ENCODE measurements around the gene PCDHGA8.
A peak's percentile ranks its signal among the peaks of the same experiment; 100 is the strongest.
"Not testable (repeated sequence)": the region's sequence is repeated elsewhere in the genome, so short reads cannot be mapped to it uniquely, and the experiment has no call there.

Gene PCDHGA8

GRCh38 chr5:141403387-141403786 lies 11.0 kb downstream of the PCDHGA8 start:
- no peak for DNase-seq

GRCh38 chr5:141407790-141408505 lies 15.5 kb downstream of the PCDHGA8 start, which contains the start of gene PCDHGB6:
Gene PCDHGB6, plus strand, starts transcription at chr5:141408021. Its CDS starts 182 bp downstream, at chr5:141408203.
- peak; percentile 60 to 64 for DNase-seq

GRCh38 chr5:141409598-141410306 lies 17.3 kb downstream of the PCDHGA8 start:
- no peak for DNase-seq

GRCh38 chr5:141411575-141411974 lies 19.1 kb downstream of the PCDHGA8 start:
- no peak for DNase-seq

GRCh38 chr5:141412854-141413539 lies 20.6 kb downstream of the PCDHGA8 start, which contains the start of gene PCDHGA10:
Gene PCDHGA10, plus strand, starts transcription at chr5:141412987. Its CDS starts 189 bp downstream, at chr5:141413176.
- DNase-seq = peak in 1 of 2 experiments; percentile 66

GRCh38 chr5:141413540-141414069 lies 21.2 kb downstream of the PCDHGA8 start:
- no peak for DNase-seq

GRCh38 chr5:141414548-141415274 lies 22.3 kb downstream of the PCDHGA8 start:
- not testable (repeated sequence) for DNase-seq

GRCh38 chr5:141415275-141415618 lies 22.8 kb downstream of the PCDHGA8 start:
- DNase-seq = not testable (repeated sequence)

GRCh38 chr5:141417494-141418172 lies 25.2 kb downstream of the PCDHGA8 start, which contains the start of gene PCDHGB7:
Gene PCDHGB7, plus strand, starts transcription at chr5:141417677. Its CDS starts 183 bp downstream, at chr5:141417860.
- peak; percentile 69 to 71 for DNase-seq

GRCh38 chr5:141419074-141419880 lies 26.8 kb downstream of the PCDHGA8 start:
- no peak for DNase-seq

GRCh38 chr5:141420855-141421488 lies 28.5 kb downstream of the PCDHGA8 start, which contains the start of gene PCDHGA11:
Gene PCDHGA11, plus strand, starts transcription at chr5:141421051. Its CDS starts 177 bp downstream, at chr5:141421228.
- DNase-seq = peak; percentile 62 to 66

GRCh38 chr5:141421489-141421855 lies 29.0 kb downstream of the PCDHGA8 start:
- no peak for DNase-seq

GRCh38 chr5:141422742-141423291 lies 30.4 kb downstream of the PCDHGA8 start:
- DNase-seq = no peak

- DNase-seq = no peak
Measured at GRCh38 chr5:141427783-141428426, 35.5 kb downstream of the PCDHGA8 start.

- peak; percentile 44 to 47 for DNase-seq
Measured at GRCh38 chr5:141430332-141431113, 38.1 kb downstream of the PCDHGA8 start, which contains the start of gene PCDHGA12. Gene PCDHGA12, plus strand, starts transcription at chr5:141430507. Its CDS starts 253 bp downstream, at chr5:141430760.

- peak in 1 of 2 experiments; percentile 25 for DNase-seq
Measured at GRCh38 chr5:141431286-141431685, 38.9 kb downstream of the PCDHGA8 start.

- not testable (repeated sequence) for DNase-seq
Measured at GRCh38 chr5:141432308-141432707, 39.9 kb downstream of the PCDHGA8 start.

GRCh38 chr5:141432726-141433125 lies 40.3 kb downstream of the PCDHGA8 start:
- not testable (repeated sequence) for DNase-seq
